ENCODE results near the gene FGD3. TPM values are rescaled to one million over a fixed set of nuclear protein-coding genes. Genes with fewer than 3 reads are reported as not detected.

Gene FGD3
- polyA plus RNA-seq, 1 donor: 7.2 TPM

- DNase-seq: no peak
- no peak overlapping the region for H3K4me3 ChIP-seq (ENCODE audit: low read length)
- no peaks in the 10 kb centered on the region for H3K27me3 ChIP-seq (ENCODE audit: control insufficient read depth, insufficient read depth, low read length)
- whole genome bisulfite sequencing (ENCODE audit: insufficient coverage, low lambda C conversion rate): 100% methylated on average over 2 of the region's 12 CpGs
- H3K36me3 ChIP-seq (ENCODE audit: control insufficient read depth, insufficient read depth, low read length): no peaks in the 10 kb centered on the region
- H3K9me3 ChIP-seq (ENCODE audit: control insufficient read depth, low read depth, low read length): no peaks in the 10 kb centered on the region
- H3K27ac ChIP-seq (ENCODE audit: low read length): no peak overlapping the region
- H3K4me1 ChIP-seq (ENCODE audit: control insufficient read depth, insufficient read depth, low read length): no peaks in the 10 kb centered on the region
Measured at GRCh38 chr9:93076101-93076791, 128.9 kb downstream of the FGD3 start.

- no peak for DNase-seq
- no peaks in the 10 kb centered on the region for H3K36me3 ChIP-seq (ENCODE audit: control insufficient read depth, insufficient read depth, low read length)
- H3K4me3 ChIP-seq (ENCODE audit: low read length): no peak overlapping the region
- H3K4me1 ChIP-seq (ENCODE audit: control insufficient read depth, insufficient read depth, low read length): no peaks in the 10 kb centered on the region
- WGBS (ENCODE audit: insufficient coverage, low lambda C conversion rate): no CpG with 5 or more reads among the region's 2 CpGs
- no peaks in the 10 kb centered on the region for H3K9me3 ChIP-seq (ENCODE audit: control insufficient read depth, low read depth, low read length)
- H3K27me3 ChIP-seq (ENCODE audit: control insufficient read depth, insufficient read depth, low read length): no peaks in the 10 kb centered on the region
- no peak overlapping the region for H3K27ac ChIP-seq (ENCODE audit: low read length)
Measured at GRCh38 chr9:93076792-93077128, 129.4 kb downstream of the FGD3 start.

DNA sequence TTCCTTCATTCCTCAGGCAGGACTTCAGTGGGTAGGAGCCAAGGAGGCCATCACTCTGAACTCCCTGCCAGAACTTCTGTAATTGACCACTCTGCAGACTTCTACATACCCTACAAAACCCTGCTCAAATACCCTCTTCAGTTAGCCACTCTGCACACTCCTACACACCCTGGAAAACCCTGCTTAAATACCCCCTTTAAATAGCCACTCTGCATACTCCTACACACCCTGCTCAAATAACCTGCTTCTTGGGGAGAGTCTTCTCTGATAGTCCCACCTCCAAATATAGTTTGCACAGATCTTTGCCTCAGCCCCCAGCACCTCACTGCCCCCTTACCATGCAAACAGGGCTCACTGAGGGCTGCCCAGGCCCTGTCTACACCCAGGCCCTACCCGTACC lies 130.0 kb downstream of the FGD3 start:
- Histone ChIP-seq H3K27ac (ENCODE audit: low read length) (no peak overlapping the region), H3K9me3 (ENCODE audit: control insufficient read depth, low read depth, low read length) (no peaks in the 10 kb centered on the region), H3K4me3 (ENCODE audit: low read length) (no peak overlapping the region), H3K4me1 (ENCODE audit: control insufficient read depth, insufficient read depth, low read length) (no peaks in the 10 kb centered on the region), H3K27me3 (ENCODE audit: control insufficient read depth, insufficient read depth, low read length) (no peaks in the 10 kb centered on the region), H3K36me3 (ENCODE audit: control insufficient read depth, insufficient read depth, low read length) (no peaks in the 10 kb centered on the region)
- DNase-seq: no peak
- WGBS (ENCODE audit: insufficient coverage, low lambda C conversion rate): no CpG with 5 or more reads among the region's 1 CpG

- no peak overlapping the region for H3K27ac ChIP-seq (ENCODE audit: low read length)
- H3K36me3 ChIP-seq (ENCODE audit: control insufficient read depth, insufficient read depth, low read length): no peaks in the 10 kb centered on the region
- no peaks in the 10 kb centered on the region for H3K27me3 ChIP-seq (ENCODE audit: control insufficient read depth, insufficient read depth, low read length)
- no peak for DNase-seq
- H3K4me3 ChIP-seq (ENCODE audit: low read length): no peak overlapping the region
- H3K9me3 ChIP-seq (ENCODE audit: control insufficient read depth, low read depth, low read length): no peaks in the 10 kb centered on the region
- no CpG with 5 or more reads among the region's 16 CpGs for WGBS (ENCODE audit: insufficient coverage, low lambda C conversion rate)
- H3K4me1 ChIP-seq (ENCODE audit: control insufficient read depth, insufficient read depth, low read length): no peaks in the 10 kb centered on the region
Measured at GRCh38 chr9:93077811-93078210, 130.5 kb downstream of the FGD3 start.

GRCh38 chr9:93079371-93079770 lies 132.0 kb downstream of the FGD3 start:
- H3K27ac ChIP-seq (ENCODE audit: low read length): no peak overlapping the region
- no peak overlapping the region for H3K4me3 ChIP-seq (ENCODE audit: low read length)
- H3K4me1 ChIP-seq (ENCODE audit: control insufficient read depth, insufficient read depth, low read length): peaks cover 2% of the 10 kb centered on the region
- WGBS (ENCODE audit: insufficient coverage, low lambda C conversion rate): no CpG with 5 or more reads among the region's 13 CpGs
- DNase-seq: no peak
- no peaks in the 10 kb centered on the region for H3K9me3 ChIP-seq (ENCODE audit: control insufficient read depth, low read depth, low read length)
- no peaks in the 10 kb centered on the region for H3K27me3 ChIP-seq (ENCODE audit: control insufficient read depth, insufficient read depth, low read length)
- H3K36me3 ChIP-seq (ENCODE audit: control insufficient read depth, insufficient read depth, low read length): peaks cover under 1% of the 10 kb centered on the region

DNA sequence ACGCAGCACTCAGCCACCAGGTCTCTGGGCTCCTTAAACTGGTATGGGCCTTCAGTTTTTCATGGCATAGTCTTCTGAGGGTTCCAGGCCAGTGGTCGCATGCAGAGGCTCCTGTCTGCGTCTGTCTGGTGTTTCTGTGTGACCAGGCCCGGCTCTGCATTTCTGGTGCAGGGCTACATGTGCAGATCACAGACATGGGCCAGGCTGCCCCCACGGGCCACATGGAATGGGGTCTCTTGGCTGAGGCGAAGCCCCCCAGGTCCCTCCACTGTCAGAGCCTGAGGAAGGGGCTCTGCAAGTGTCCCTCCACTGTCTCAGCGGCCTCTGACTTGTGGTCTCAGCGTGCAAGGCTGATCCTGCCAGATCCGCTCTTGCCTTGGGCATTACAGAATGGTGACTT lies 133.1 kb downstream of the FGD3 start:
- Histone ChIP-seq H3K4me1 (ENCODE audit: control insufficient read depth, insufficient read depth, low read length) (peaks cover 2% of the 10 kb centered on the region), H3K27me3 (ENCODE audit: control insufficient read depth, insufficient read depth, low read length) (no peaks in the 10 kb centered on the region), H3K27ac (ENCODE audit: low read length) (no peak overlapping the region), H3K36me3 (ENCODE audit: control insufficient read depth, insufficient read depth, low read length) (peaks cover 4% of the 10 kb centered on the region), H3K9me3 (ENCODE audit: control insufficient read depth, low read depth, low read length) (no peaks in the 10 kb centered on the region), H3K4me3 (ENCODE audit: low read length) (no peak overlapping the region)
- no CpG with 5 or more reads among the region's 9 CpGs for WGBS (ENCODE audit: insufficient coverage, low lambda C conversion rate)
- no peak for DNase-seq

DNA sequence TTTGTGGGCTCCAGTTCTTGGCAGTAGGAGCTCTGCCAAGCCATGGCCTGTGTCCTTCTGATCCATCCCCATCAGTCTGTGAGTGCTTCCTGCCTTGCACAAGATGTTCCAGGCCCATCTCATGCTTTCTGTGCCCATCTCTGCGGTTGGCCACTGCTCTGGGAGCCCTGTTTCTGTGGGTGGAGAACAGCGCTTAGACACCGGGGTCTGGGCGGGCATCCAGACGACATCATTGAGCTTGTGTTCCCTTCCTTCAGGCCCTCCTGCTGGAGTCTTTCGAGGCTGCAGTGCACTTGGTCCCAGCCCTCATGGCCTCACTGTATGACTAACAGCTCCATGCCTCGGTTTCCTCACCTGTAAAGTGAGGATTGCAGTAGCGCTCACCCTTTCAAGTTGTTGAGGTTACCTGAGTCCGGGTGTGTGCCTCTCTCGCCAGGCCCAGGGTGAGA lies 133.8 kb downstream of the FGD3 start:
- Histone ChIP-seq H3K4me1 (ENCODE audit: control insufficient read depth, insufficient read depth, low read length) (peaks cover 2% of the 10 kb centered on the region), H3K27me3 (ENCODE audit: control insufficient read depth, insufficient read depth, low read length) (no peaks in the 10 kb centered on the region), H3K36me3 (ENCODE audit: control insufficient read depth, insufficient read depth, low read length) (peaks cover 4% of the 10 kb centered on the region), H3K27ac (ENCODE audit: low read length) (no peak overlapping the region), H3K4me3 (ENCODE audit: low read length) (no peak overlapping the region), H3K9me3 (ENCODE audit: control insufficient read depth, low read depth, low read length) (no peaks in the 10 kb centered on the region)
- WGBS (ENCODE audit: insufficient coverage, low lambda C conversion rate): no CpG with 5 or more reads among the region's 10 CpGs
- DNase-seq: no peak

- Histone ChIP-seq H3K27ac (ENCODE audit: low read length) (no peak overlapping the region), H3K27me3 (ENCODE audit: control insufficient read depth, insufficient read depth, low read length) (no peaks in the 10 kb centered on the region), H3K4me3 (ENCODE audit: low read length) (no peak overlapping the region), H3K4me1 (ENCODE audit: control insufficient read depth, insufficient read depth, low read length) (peaks cover 2% of the 10 kb centered on the region), H3K36me3 (ENCODE audit: control insufficient read depth, insufficient read depth, low read length) (peaks cover 4% of the 10 kb centered on the region), H3K9me3 (ENCODE audit: control insufficient read depth, low read depth, low read length) (no peaks in the 10 kb centered on the region)
- no peak for DNase-seq
- WGBS (ENCODE audit: insufficient coverage, low lambda C conversion rate): 50% methylated on average over 2 of the region's 3 CpGs
Measured at GRCh38 chr9:93081931-93082330, 134.6 kb downstream of the FGD3 start.

DNA sequence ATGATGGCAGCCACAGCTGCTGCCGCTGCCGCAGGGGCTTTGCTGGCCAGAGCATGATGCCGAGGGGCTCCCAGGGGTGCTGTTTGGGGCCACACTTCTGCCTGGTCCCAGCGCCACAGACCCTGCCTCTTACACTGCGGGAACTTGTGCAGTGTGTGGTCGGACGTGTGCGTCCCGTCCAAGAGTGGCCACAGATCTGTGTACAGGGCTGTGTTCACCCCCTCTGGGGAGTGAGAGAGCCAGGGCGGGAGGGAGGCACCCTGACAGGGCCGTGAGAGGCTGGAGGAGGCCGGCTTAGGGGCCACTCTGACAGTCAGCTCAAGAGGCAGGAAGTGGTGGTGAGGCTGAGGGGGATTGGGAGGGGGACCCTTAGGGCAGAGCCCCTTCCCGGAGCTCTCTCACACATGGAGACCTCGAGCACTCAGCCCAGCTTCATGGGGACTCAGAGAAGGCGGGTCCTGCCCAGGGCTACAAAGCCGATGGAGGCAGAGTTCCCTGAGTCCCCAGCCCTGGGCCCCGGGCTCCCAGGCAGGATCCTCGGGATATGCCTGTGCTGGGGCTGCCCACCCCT lies 135.6 kb downstream of the FGD3 start:
- H3K4me1 ChIP-seq (ENCODE audit: control insufficient read depth, insufficient read depth, low read length): peaks cover 2% of the 10 kb centered on the region
- H3K27me3 ChIP-seq (ENCODE audit: control insufficient read depth, insufficient read depth, low read length): no peaks in the 10 kb centered on the region
- no peak overlapping the region for H3K4me3 ChIP-seq (ENCODE audit: low read length)
- DNase-seq: no peak
- H3K36me3 ChIP-seq (ENCODE audit: control insufficient read depth, insufficient read depth, low read length): peaks cover 4% of the 10 kb centered on the region
- no CpG with 5 or more reads among the region's 18 CpGs for WGBS (ENCODE audit: insufficient coverage, low lambda C conversion rate)
- H3K27ac ChIP-seq (ENCODE audit: low read length): no peak overlapping the region
- no peaks in the 10 kb centered on the region for H3K9me3 ChIP-seq (ENCODE audit: control insufficient read depth, low read depth, low read length)

- no peak for DNase-seq
- Histone ChIP-seq H3K27me3 (ENCODE audit: control insufficient read depth, insufficient read depth, low read length) (no peaks in the 10 kb centered on the region), H3K9me3 (ENCODE audit: control insufficient read depth, low read depth, low read length) (no peaks in the 10 kb centered on the region), H3K4me3 (ENCODE audit: low read length) (no peak overlapping the region), H3K36me3 (ENCODE audit: control insufficient read depth, insufficient read depth, low read length) (peaks cover 4% of the 10 kb centered on the region), H3K4me1 (ENCODE audit: control insufficient read depth, insufficient read depth, low read length) (peaks cover 2% of the 10 kb centered on the region), H3K27ac (ENCODE audit: low read length) (no peak overlapping the region)
- WGBS (ENCODE audit: insufficient coverage, low lambda C conversion rate): no CpG with 5 or more reads among the region's 8 CpGs
Measured at GRCh38 chr9:93083592-93084470, 136.5 kb downstream of the FGD3 start.

Measured in large intestine (tissue), 3 donors.